Parathyroid adenoma (tissue), 2 donors: ENCODE measurements around the gene COG3.

Experiments
- H2AFZ ChIP-seq: fragments of 300-600 bp; sonication (generic); one replicate; pipeline ENCODE4 v1.7.0; 2017; ENCODE audit warnings: antibody characterized with exemption, mild to moderate bottlenecking
- H3K27ac ChIP-seq: fragments of 300-600 bp; sonication (generic); one replicate; pipeline ENCODE4 v1.7.0; 2017
- H3K27me3 ChIP-seq: fragments of 300-600 bp; sonication (generic); one replicate; pipeline ENCODE4 v1.7.0; 2017; ENCODE audit warnings: low read length; ENCODE audit not compliant: control insufficient read depth, insufficient read depth
- H3K36me3 ChIP-seq: fragments of 300-600 bp; sonication (generic); one replicate; pipeline ENCODE4 v1.7.0; 2017; ENCODE audit warnings: low read length; ENCODE audit not compliant: control insufficient read depth, insufficient read depth
- H3K4me1 ChIP-seq: fragments of 300-600 bp; sonication (generic); one replicate; pipeline ENCODE4 v1.7.0; 2017; ENCODE audit warnings: control low read depth
- H3K4me2 ChIP-seq: fragments of 300-600 bp; sonication (generic); one replicate; pipeline ENCODE4 v1.7.0; 2017; ENCODE audit warnings: low read length
- H3K4me3 ChIP-seq: fragments of 300-600 bp; sonication (generic); one replicate; pipeline ENCODE4 v1.7.0; 2017; ENCODE audit warnings: low read depth, low read length
- H3K79me2 ChIP-seq: fragments of 300-600 bp; sonication (generic); one replicate; pipeline ENCODE4 v1.7.0; 2017; ENCODE audit warnings: control low read depth
- H3K9ac ChIP-seq: fragments of 300-600 bp; sonication (generic); one replicate; pipeline ENCODE4 v1.7.0; 2017; ENCODE audit warnings: mild to moderate bottlenecking
- H3K9me3 ChIP-seq: fragments of 300-600 bp; sonication (generic); one replicate; pipeline ENCODE4 v1.7.0; 2017; ENCODE audit warnings: low read length; ENCODE audit not compliant: control insufficient read depth
- CTCF ChIP-seq: fragments of 300-600 bp; sonication (generic); IDR thresholded peaks from one replicate; pipeline ENCODE4 v1.7.0; 2017; ENCODE audit warnings: antibody characterized with exemption, mild to moderate bottlenecking
- donor health status: primary hyperparathyroidism.

The COG3 gene

DNA sequence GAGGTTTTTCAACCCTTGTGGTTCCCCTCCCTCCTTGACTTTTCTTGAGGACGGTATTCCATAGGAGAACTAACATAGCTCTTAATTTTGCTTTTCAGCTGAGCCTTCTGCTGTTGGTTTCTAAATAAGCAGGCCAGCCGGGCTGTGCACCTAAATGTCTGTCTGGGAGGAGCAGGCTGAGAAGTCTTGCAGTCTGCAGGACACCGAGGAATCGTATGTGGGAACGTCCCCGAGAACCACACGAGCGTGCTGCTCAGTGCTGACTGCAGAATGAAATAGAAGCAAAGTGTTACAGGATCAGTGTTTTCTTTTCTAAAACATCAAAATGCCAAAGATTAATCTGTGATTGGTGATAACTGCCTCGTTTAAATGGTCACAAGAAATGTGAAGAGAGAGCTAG is 69.9 kb downstream of the COG3 start:
- Histone ChIP-seq H3K79me2 (no peaks in the 10 kb centered on the region), H3K4me3 (no peak overlapping the region), H3K9ac (no peak overlapping the region), H2AFZ (no peak overlapping the region), H3K9me3 (no peaks in the 10 kb centered on the region), H3K27me3 (no peaks in the 10 kb centered on the region), H3K4me2 (no peak overlapping the region), H3K27ac (no peak overlapping the region), H3K36me3 (no peaks in the 10 kb centered on the region), H3K4me1 (peaks cover 5% of the 10 kb centered on the region)
- TF ChIP-seq CTCF = no peak

DNA sequence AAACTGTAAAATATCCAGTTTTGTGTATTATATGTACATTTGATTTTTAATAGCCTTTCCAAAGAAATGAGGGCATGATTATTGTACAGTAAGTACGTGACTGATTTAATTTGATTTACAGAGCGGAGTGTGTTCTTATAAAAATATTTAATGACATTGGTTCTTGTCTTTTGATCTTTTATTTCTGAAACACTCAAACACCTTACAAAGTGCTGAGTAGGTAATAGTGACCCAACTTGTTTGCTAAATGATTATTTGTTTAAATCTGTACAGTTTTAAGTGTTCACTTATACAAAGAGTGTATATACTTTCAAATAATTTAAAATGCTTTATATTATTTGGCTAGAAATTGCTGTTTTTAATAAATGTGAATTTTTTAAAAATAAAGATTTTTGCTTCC is 71.5 kb downstream of the COG3 start:
- TF ChIP-seq CTCF = no peak
- Histone ChIP-seq H3K4me3 (no peak overlapping the region), H3K4me2 (no peak overlapping the region), H2AFZ (no peak overlapping the region), H3K27ac (no peak overlapping the region), H3K36me3 (no peaks in the 10 kb centered on the region), H3K9me3 (no peaks in the 10 kb centered on the region), H3K27me3 (no peaks in the 10 kb centered on the region), H3K9ac (no peak overlapping the region), H3K4me1 (no peaks in the 10 kb centered on the region), H3K79me2 (no peaks in the 10 kb centered on the region)

DNA sequence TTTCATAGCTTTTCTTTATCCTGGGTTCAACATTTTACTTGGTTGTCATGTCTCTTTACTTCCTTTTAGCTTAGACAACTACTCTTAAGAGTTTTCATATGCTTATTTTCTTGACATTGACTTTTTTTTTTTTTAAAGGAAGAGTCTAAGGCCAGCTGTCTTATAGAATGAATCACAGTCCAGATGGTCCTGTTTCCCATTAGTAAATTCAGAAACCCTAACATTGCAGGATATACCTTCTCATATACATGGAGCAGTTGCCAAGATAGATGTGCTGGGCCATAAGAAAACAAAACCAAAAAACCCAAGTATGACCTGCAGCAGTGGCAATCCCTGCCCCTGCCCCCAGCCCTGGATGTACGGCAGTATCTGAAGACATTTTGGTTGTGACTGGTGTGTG is 72.8 kb downstream of the COG3 start:
- no peaks in the 10 kb centered on the region for H3K9me3 ChIP-seq
- H3K27me3 ChIP-seq = no peaks in the 10 kb centered on the region
- TF ChIP-seq CTCF = no peak
- no peak overlapping the region for H3K4me3 ChIP-seq
- no peak overlapping the region for H3K9ac ChIP-seq
- H3K27ac ChIP-seq = no peak overlapping the region
- H3K79me2 ChIP-seq = no peaks in the 10 kb centered on the region
- no peaks in the 10 kb centered on the region for H3K4me1 ChIP-seq
- no peak overlapping the region for H3K4me2 ChIP-seq
- no peaks in the 10 kb centered on the region for H3K36me3 ChIP-seq
- no peak overlapping the region for H2AFZ ChIP-seq

GRCh38 chr13:45538382-45538781 is 73.6 kb downstream of the COG3 start:
- Histone ChIP-seq H3K4me2 (no peak overlapping the region), H3K9ac (no peak overlapping the region), H3K27ac (no peak overlapping the region), H3K9me3 (no peaks in the 10 kb centered on the region), H3K79me2 (no peaks in the 10 kb centered on the region), H3K27me3 (no peaks in the 10 kb centered on the region), H2AFZ (no peak overlapping the region), H3K4me1 (no peaks in the 10 kb centered on the region), H3K4me3 (no peak overlapping the region), H3K36me3 (no peaks in the 10 kb centered on the region)
- no peak for TF ChIP-seq CTCF

GRCh38 chr13:45540195-45540594 is 75.5 kb downstream of the COG3 start:
- TF ChIP-seq CTCF = no peak
- H2AFZ ChIP-seq = no peak overlapping the region

More at GRCh38 chr13:45540195-45540594, 75.5 kb downstream of the COG3 start:
- Histone ChIP-seq H3K36me3 (no peaks in the 10 kb centered on the region), H3K9ac (no peak overlapping the region), H3K4me2 (no peak overlapping the region), H3K4me1 (no peaks in the 10 kb centered on the region), H3K9me3 (no peaks in the 10 kb centered on the region), H3K27me3 (no peaks in the 10 kb centered on the region), H3K4me3 (no peak overlapping the region), H3K27ac (no peak overlapping the region), H3K79me2 (no peaks in the 10 kb centered on the region)
